ENCODE data around the gene EGFL7.

DNA sequence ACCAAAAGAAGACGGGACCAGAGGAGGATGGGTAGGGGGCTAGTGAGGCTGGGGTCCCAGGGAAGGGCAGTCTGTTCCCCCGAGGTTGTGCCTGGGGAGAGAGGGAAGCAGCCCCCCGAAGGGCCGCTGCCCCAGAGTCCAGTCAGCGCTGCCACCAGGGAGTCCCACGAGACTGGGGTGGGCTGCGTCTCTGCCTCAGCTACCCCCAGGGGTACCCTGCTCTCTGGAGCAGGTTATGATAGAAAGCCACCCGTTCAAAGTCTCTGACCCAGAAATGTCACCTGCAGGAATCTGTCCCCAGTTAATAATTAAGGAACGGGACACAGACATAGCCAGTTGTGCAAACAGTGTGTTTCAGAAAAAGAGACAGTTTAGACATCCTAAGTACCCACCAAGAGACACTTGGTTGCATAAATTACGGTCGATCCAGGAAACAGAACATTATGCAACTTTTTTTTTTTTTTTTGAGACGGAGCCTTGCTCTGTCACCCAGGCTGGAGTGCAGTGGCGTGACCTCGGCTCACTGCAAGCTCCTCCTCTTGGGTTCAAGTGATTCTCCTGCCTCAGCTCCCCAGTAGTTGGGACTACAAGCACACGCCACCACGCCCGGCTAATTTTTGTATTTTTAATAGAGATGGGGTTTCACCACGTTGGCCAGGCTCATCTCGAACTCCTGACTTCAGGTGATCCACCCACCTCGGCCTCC is 35.3 kb downstream of the EGFL7 start:
- TF ChIP-seq, protein P1, sequence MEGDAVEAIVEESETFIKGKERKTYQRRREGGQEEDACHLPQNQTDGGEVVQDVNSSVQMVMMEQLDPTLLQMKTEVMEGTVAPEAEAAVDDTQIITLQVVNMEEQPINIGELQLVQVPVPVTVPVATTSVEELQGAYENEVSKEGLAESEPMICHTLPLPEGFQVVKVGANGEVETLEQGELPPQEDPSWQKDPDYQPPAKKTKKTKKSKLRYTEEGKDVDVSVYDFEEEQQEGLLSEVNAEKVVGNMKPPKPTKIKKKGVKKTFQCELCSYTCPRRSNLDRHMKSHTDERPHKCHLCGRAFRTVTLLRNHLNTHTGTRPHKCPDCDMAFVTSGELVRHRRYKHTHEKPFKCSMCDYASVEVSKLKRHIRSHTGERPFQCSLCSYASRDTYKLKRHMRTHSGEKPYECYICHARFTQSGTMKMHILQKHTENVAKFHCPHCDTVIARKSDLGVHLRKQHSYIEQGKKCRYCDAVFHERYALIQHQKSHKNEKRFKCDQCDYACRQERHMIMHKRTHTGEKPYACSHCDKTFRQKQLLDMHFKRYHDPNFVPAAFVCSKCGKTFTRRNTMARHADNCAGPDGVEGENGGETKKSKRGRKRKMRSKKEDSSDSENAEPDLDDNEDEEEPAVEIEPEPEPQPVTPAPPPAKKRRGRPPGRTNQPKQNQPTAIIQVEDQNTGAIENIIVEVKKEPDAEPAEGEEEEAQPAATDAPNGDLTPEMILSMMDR (IDR thresholded peaks at IDR 0.05) = no peak
- TF ChIP-seq, protein P2, sequence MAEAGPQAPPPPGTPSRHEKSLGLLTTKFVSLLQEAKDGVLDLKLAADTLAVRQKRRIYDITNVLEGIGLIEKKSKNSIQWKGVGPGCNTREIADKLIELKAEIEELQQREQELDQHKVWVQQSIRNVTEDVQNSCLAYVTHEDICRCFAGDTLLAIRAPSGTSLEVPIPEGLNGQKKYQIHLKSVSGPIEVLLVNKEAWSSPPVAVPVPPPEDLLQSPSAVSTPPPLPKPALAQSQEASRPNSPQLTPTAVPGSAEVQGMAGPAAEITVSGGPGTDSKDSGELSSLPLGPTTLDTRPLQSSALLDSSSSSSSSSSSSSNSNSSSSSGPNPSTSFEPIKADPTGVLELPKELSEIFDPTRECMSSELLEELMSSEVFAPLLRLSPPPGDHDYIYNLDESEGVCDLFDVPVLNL (CRISPR knock-in tag; IDR thresholded peaks at IDR 0.05; ENCODE audit: borderline replicate concordance, low read depth) = no peak
- TF ChIP-seq ESRRA (CRISPR knock-in tag; IDR thresholded peaks at IDR 0.05; ENCODE audit: borderline replicate concordance) (no peak), NFATC4 (CRISPR knock-in tag; IDR thresholded peaks at IDR 0.05) (no peak), JUN (CRISPR knock-in tag; IDR thresholded peaks at IDR 0.05) (no peak), NFYB (CRISPR knock-in tag; conservative IDR thresholded peaks at IDR 0.05; ENCODE audit: low read depth) (no peak), ATF2 (CRISPR knock-in tag; IDR thresholded peaks at IDR 0.05; ENCODE audit: borderline replicate concordance, low read depth) (no peak), FOXP1 (CRISPR knock-in tag; IDR thresholded peaks at IDR 0.05; ENCODE audit: borderline replicate concordance) (no peak), TCF7 (CRISPR knock-in tag; IDR thresholded peaks at IDR 0.05; ENCODE audit: low read depth) (no peak), TEAD4 (CRISPR knock-in tag; IDR thresholded peaks at IDR 0.05) (no peak), USF2 (CRISPR knock-in tag; IDR thresholded peaks at IDR 0.05) (no peak), CREB1 (CRISPR knock-in tag; IDR thresholded peaks at IDR 0.05) (no peak)
- TF ChIP-seq, protein P3, sequence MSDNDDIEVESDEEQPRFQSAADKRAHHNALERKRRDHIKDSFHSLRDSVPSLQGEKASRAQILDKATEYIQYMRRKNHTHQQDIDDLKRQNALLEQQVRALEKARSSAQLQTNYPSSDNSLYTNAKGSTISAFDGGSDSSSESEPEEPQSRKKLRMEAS (CRISPR knock-in tag; IDR thresholded peaks at IDR 0.05) = no peak
